ENCODE data around the gene CHAD. TPM values are rescaled to one million over a fixed set of nuclear protein-coding genes. Genes with fewer than 3 reads are reported as not detected.

Gene CHAD
- total RNA-seq, 2 experiments from 2014 or later: not detected

DNA sequence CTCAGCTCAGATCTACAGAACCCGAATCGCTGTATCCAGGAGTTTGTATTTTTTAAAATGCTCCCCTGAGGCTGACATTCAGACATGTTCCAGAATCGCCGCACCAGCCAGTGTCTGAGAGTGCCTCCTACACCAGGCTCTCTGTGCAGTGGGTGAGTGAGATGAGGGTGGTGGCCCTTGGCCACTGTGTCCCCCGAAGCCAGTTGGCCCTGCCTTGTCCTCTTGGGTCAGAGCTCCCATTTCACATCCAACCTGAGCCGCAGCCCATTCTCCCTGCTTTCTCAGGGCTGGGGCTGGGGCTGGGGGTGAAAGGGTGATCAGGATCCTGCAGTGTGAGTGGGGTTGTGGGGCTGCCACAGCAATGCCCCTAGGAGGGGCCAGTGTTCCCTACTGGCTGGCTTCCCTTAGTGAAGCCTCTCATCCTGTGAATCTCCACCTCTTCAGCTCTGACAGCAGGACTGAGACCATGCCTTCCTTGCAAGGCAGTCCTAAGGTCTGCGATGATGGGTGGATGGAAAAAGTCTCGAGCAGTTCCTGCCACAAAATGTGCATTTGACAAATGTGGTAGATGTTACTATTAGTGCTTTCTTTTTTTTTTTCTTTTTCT is 26.6 kb upstream of the CHAD start:
- H2AFZ ChIP-seq (ENCODE audit: low read length): no peak overlapping the region
- H3K36me3 ChIP-seq (ENCODE audit: insufficient read depth, low read length): no peaks in the 10 kb centered on the region
- no peaks in the 10 kb centered on the region for H4K20me1 ChIP-seq (ENCODE audit: insufficient read depth, low read length)
- H3K27ac ChIP-seq (ENCODE audit: low read depth, low read length, poor library complexity, severe bottlenecking): no peak overlapping the region
- no peaks in the 10 kb centered on the region for H3K4me1 ChIP-seq (ENCODE audit: insufficient read depth, low read length, poor library complexity, severe bottlenecking)
- H3K9me2 ChIP-seq (ENCODE audit: insufficient read depth, low read length): no peaks in the 10 kb centered on the region
- POLR2A ChIA-PET: interaction anchor here (0.6 kb wide), 2 partner anchors 11 to 13 kb away, joined by 3 read pairs; no protein-coding TSS in a partner anchor
- no TSS peak for BruUV-seq (replicated peaks)
- no peak for TF ChIP-seq EZH2phosphoT487 (IDR thresholded peaks at IDR 0.05; ENCODE audit: borderline replicate concordance, low read depth, low read length)
- TF ChIP-seq CTCF (conservative IDR thresholded peaks at IDR 0.05; ENCODE audit: low read length): no peak
- intact Hi-C loops (cut with micrococcal nuclease; ENCODE audit: unreplicated experiment): no loop called here
- H3K4me2 ChIP-seq (ENCODE audit: low read length): no peak overlapping the region
- DNase-seq (ENCODE audit: low spot score): no peak
- no peaks in the 10 kb centered on the region for H3K79me2 ChIP-seq (ENCODE audit: insufficient read depth, low read depth, low read length)
- CTCF ChIA-PET (ENCODE audit: unreplicated experiment): no interaction called here
- peaks cover 4% of the 10 kb centered on the region; the same call in 1 of the 2 replicates for H3K9me3 ChIP-seq (ENCODE audit: low read length)
- H3K4me3 ChIP-seq (ENCODE audit: low read depth, low read length, poor library complexity, severe bottlenecking): no peak overlapping the region

GRCh38 chr17:50493744-50494143 is 25.1 kb upstream of the CHAD start:
- no TSS peak for BruUV-seq (replicated peaks)
- Histone ChIP-seq H3K4me2 (ENCODE audit: low read length) (no peak overlapping the region), H3K4me1 (ENCODE audit: insufficient read depth, low read length, poor library complexity, severe bottlenecking) (no peaks in the 10 kb centered on the region), H3K79me2 (ENCODE audit: insufficient read depth, low read depth, low read length) (no peaks in the 10 kb centered on the region), H3K9me3 (ENCODE audit: low read length) (no peaks in the 10 kb centered on the region), H2AFZ (ENCODE audit: low read length) (no peak overlapping the region), H3K36me3 (ENCODE audit: insufficient read depth, low read length) (no peaks in the 10 kb centered on the region), H3K4me3 (ENCODE audit: low read depth, low read length, poor library complexity, severe bottlenecking) (no peak overlapping the region), H3K27ac (ENCODE audit: low read depth, low read length, poor library complexity, severe bottlenecking) (no peak overlapping the region), H3K9me2 (ENCODE audit: insufficient read depth, low read length) (no peaks in the 10 kb centered on the region), H4K20me1 (ENCODE audit: insufficient read depth, low read length) (no peaks in the 10 kb centered on the region)
- ChIA-PET POLR2A (interaction anchor here (0.7 to 1.4 kb wide), 3 partner anchors 11 to 121 kb away, joined by 3 read pairs; partner anchors contain the start of genes EME1 and MRPL27), CTCF (ENCODE audit: unreplicated experiment) (no interaction called here)
- TF ChIP-seq EZH2phosphoT487 (IDR thresholded peaks at IDR 0.05; ENCODE audit: borderline replicate concordance, low read depth, low read length): no peak
- no peak for TF ChIP-seq CTCF (conservative IDR thresholded peaks at IDR 0.05; ENCODE audit: low read length)
- intact Hi-C loops (cut with micrococcal nuclease; ENCODE audit: unreplicated experiment): no loop called here
- DNase-seq (ENCODE audit: low spot score): no peak

DNA sequence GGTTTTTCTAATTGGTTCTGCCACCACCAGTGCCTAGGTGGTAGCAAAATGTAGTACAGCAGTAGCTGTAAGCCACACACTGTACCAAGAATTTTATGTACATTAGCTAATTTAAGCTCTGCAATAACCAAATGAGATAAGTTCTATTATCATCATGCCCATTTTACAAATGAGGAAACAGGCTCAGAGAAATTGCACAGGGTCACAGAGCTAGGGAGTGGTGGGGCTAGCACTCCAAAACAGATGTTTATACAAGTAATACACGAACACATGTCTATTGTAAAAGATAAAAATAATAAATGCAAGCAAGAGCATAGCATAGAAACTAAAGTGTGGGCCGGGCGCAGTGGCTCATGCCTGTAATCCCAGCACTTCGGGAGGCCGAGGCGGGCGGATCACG is 23.5 kb upstream of the CHAD start:
- no peak overlapping the region for H3K4me2 ChIP-seq (ENCODE audit: low read length)
- TF ChIP-seq EZH2phosphoT487 (IDR thresholded peaks at IDR 0.05; ENCODE audit: borderline replicate concordance, low read depth, low read length) (no peak), CTCF (conservative IDR thresholded peaks at IDR 0.05; ENCODE audit: low read length) (no peak)
- intact Hi-C loops (cut with micrococcal nuclease; ENCODE audit: unreplicated experiment): no loop called here
- no peak overlapping the region for H3K4me3 ChIP-seq (ENCODE audit: low read depth, low read length, poor library complexity, severe bottlenecking)
- H4K20me1 ChIP-seq (ENCODE audit: insufficient read depth, low read length): no peaks in the 10 kb centered on the region
- H3K27ac ChIP-seq (ENCODE audit: low read depth, low read length, poor library complexity, severe bottlenecking): no peak overlapping the region
- ChIA-PET POLR2A (interaction anchor here (0.9 kb wide), 1 partner anchor 8 kb away, joined by 3 read pairs; no protein-coding TSS in a partner anchor), CTCF (ENCODE audit: unreplicated experiment) (no interaction called here)
- H3K9me3 ChIP-seq (ENCODE audit: low read length): no peaks in the 10 kb centered on the region
- no TSS peak for BruUV-seq (replicated peaks)
- H3K4me1 ChIP-seq (ENCODE audit: insufficient read depth, low read length, poor library complexity, severe bottlenecking): no peaks in the 10 kb centered on the region
- no peaks in the 10 kb centered on the region for H3K9me2 ChIP-seq (ENCODE audit: insufficient read depth, low read length)
- no peaks in the 10 kb centered on the region for H3K79me2 ChIP-seq (ENCODE audit: insufficient read depth, low read depth, low read length)
- no peak overlapping the region for H2AFZ ChIP-seq (ENCODE audit: low read length)
- no peaks in the 10 kb centered on the region for H3K36me3 ChIP-seq (ENCODE audit: insufficient read depth, low read length)
- DNase-seq (ENCODE audit: low spot score): no peak
